IPS-NIHi7 (cell line): Measurements from ENCODE around the gene CALHM3.
"Not testable (repeated sequence)": the region's sequence is repeated elsewhere in the genome, so short reads cannot be mapped to it uniquely, and the experiment has no call there.

ENCODE experiments used
- DNase-seq: peaks from one replicate; pipeline ENCODE4 v3.0.0; 2012; ENCODE audit warnings: mixed read lengths; ENCODE audit errors: extremely low spot score

CALHM3 gene

GRCh38 chr10:103479135-103479534 lies at the start of gene CALHM3:
Gene CALHM3, minus strand, starts transcription at chr10:103479240. Its CDS starts 208 bp downstream, at chr10:103479032.
- no peak for DNase-seq

GRCh38 chr10:103528549-103528948 lies 49.5 kb upstream of the CALHM3 start:
- no peak for DNase-seq

- DNase-seq: peak; percentile 9
These were observed 48.4 kb upstream of the CALHM3 start for GRCh38 chr10:103527476-103527875.

- DNase-seq: no peak
These were observed 46.9 kb upstream of the CALHM3 start for GRCh38 chr10:103525901-103526300.

GRCh38 chr10:103523683-103524082 lies 44.6 kb upstream of the CALHM3 start:
- no peak for DNase-seq

GRCh38 chr10:103522006-103522405 lies 43.0 kb upstream of the CALHM3 start:
- DNase-seq: not testable (repeated sequence)

DNA sequence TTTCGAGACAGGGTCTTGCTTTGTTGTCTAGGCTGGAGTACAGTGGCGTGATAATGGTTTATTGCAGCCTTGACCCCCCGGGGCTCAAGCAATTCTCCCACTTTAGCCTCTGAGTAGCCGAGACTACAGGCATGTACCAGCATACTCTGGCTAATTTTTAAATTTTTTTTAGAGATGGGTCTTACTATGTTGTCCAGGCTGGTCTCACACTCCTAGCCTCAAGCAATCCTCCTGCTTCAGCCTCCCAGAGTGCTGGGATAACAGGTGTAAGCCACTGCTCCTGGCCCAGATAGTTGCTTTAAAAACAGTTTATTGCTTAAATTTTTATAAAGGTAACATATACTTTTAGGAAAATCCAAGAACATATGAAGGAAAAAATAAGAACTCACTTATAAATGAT lies 40.8 kb upstream of the CALHM3 start:
- DNase-seq: no peak

- DNase-seq: no peak
These were observed 38.4 kb upstream of the CALHM3 start for GRCh38 chr10:103517234-103518085.

- DNase-seq: no peak
These were observed 35.2 kb upstream of the CALHM3 start for GRCh38 chr10:103514244-103514643.

DNA sequence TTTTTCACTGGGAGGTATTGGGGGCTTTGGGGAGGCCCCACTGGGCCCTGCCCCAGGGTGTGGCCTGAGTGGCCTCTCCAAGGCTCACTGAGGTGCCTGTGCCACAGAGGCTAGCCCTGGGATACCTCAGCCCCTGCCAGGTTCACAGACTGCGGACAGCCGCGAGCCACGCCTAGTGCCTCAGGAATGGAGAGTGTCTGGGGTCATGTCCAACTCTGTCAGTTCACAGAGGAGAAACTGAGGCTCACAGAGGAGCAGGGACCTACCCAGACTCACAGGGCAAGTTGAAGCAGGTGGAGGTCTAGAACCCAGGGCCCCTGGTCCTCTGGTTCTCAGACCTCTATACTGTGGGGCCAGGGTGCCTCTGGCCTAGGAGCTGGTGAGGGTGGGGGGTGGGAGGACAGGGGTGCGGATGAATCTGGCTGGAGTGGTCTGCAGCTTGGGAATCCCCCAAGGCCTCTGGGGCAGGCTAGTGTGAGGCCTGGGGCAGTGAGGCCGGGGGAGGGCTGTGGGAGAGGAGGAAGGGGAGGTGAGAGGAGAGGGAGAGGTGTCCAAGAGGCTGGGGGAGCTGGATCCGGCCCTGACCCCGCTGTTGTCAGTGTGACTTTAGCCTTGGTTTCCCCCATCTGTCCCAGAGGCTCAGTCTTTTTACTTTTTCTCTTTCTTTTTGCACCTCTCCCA lies 34.5 kb upstream of the CALHM3 start:
- no peak for DNase-seq

DNA sequence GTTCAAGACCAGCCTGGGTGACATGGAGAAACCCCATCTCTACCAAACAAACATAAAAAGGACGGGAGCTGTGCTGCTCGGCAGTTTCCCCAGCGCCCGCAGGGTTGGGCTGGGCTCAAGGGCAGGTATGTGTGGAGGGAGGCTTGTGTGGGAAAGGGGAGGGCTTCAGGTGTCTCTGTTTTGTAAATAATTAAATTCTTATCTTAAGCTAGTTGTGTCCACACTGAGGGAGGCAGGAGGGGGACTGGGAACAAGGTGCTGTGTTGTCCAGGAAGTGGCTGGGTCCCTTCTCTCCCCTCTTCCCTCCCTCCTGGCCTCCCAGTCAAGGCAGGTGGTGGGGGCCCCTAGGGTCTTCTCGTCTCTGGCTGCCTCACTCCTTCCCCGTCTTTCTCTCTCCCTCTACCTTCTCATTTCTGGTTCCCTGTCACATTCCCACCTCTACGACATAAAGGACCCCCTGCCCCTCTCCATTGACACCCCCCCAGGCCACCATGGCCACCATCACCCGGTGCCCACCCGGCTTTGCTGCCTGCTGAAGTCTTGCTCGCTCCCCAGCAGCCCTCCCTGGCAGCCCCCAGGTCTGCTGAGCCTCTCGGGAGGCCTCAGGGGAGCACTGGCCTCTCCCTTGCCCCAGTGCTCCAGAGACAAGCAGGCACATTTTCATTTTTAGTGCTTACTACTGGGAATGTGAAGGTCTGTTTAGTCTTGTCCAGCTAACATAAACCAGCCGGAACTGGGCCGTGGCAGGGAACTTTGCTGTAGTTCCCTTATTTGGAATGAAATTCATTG lies 33.7 kb upstream of the CALHM3 start:
- peak; percentile 35 for DNase-seq

DNA sequence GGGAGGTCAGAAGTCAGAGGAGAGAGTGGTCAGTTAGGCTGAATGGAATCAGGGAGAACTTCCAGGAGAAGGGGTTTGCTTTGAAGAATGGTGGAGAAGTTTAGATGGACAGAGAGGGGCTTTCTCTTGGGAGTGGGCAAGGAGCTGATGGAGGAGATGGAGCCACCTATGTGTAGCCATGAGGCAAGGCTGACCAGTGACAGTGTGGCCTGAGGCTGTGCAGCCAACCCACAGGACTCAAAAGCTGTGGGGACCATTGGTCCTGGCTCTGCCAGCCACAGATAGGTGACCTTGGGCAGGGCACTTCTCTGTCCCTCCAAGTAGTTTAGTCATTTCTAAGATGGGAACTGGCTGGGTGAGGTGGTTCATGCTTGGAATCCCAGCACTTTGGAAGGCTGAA lies 33.1 kb upstream of the CALHM3 start:
- no peak for DNase-seq

DNA sequence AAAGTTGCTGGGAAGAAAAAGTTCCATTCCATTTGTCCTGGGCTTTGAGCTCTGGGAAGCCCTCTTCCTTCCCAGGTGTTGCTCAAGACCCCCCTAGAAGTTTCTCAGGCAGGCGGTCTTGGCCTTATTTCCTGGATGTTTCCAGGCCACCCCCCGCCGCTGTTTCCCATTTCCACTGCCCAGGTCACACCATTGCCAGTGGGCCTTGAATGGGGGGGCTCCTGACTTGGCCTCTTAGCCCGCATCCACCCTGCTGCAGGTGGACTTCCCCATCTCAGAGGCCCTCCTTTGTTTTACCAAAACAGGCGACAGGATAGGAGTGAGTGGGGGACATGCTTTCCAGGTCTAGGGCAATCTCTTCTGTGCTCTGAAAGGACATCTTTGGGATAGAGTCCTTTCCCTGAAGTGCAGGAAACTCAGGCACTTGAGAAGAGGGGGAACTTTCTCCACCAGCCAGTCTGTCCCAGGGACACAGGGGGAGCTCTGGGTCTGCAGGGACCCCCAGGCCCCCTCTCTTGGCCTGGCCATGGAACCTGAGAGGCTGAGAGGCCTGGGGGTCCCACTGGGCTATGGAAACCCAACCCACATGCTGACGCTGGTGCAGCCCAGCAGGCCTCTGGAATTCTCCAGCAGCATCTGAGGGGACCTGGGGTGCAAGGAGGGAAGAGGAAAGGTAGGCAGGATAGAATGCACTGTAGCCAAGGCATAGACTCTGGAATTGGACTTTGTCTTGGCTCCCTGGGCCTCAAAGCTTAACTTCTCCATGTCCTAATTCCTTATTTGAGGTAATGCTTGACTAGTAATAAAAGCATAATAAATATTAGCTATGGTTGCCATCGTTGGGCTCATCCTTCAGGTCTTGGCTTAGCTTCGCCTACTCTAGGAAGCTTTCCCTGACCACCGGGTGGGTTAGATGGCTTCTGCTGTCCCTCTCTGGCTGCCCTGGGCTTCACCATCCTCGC lies 32.0 kb upstream of the CALHM3 start:
- no peak for DNase-seq

DNA sequence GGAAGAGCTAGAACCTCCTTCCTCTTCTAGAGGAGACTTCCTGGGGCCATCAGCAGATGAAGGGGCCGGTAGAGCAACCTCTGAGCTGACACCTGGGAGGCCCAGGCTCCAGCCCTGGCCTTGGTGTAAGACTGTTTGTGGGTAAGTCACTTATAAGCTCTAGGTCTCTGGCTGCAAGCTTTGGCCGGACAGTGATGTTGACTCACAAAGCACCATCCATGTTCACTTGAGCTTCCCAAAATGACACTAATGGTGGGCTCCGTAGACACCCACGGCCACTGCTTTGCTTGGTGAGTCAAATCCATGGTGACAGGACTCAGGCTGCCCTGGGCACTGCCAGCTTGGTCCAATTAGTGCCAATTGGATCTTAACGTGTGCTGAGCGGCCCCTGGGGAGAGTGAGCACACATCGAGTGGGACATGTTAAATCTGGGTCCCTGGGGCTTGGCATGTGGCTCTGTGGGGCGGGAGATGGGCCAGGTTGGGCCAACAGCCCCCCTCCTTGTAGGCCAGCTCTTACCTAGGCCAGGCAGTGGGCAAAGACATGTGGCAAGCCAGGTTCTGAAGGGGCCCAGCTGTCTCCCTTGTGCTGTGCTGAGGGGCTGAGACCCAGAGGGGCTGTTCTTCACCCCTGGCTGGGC lies 31.1 kb upstream of the CALHM3 start:
- DNase-seq: no peak

GRCh38 chr10:103507235-103508191 lies 28.5 kb upstream of the CALHM3 start:
- DNase-seq: peak; percentile 26

DNA sequence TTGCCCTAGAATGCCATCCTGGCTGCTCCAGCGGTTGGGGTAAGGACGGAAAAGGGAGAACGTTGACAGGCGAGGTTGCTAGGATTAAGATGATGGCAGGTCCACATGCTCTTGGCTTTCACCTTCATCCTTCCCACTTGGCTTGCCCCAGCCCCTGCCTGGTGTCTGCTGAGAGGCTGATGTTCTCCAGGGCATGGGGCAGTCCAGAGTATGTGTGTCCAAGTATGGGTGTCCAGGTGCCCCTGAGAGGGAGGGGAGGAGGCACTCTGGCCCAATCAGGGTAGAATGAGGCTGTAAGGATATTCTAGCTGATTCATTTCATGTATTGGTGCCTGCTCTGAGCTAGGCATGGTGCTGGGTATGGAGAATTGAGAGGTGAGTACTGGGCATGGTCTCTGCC lies 27.0 kb upstream of the CALHM3 start:
- no peak for DNase-seq

DNA sequence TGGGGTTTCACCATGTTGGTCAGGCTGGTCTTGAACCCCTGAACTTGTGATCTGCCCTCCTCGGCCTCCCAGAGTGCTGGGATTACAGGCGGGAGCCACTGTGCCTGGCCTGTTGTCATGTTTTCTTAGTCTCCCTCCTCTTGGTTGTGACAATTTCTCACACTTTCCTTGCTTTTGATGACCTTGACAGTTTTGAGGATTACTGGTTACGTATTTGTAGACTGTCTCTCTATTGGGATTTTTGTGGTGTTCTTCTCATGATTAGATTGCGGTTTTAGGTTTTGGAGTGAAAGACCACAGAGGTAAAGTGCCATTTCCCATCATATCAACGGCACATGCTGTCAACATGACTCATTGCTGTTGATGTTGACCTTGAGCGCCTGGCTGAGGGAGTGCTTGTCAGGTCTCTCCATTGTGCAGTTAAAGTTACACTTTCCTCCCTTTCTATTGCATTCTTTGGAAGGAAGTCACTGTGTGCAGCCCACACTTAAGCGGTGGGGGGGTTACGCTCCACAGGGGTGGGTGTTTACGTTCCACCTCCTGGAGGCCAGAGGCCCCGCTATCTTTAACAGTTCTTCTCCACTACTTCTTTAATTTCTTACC lies 25.2 kb upstream of the CALHM3 start:
- peak; percentile 43 for DNase-seq

DNA sequence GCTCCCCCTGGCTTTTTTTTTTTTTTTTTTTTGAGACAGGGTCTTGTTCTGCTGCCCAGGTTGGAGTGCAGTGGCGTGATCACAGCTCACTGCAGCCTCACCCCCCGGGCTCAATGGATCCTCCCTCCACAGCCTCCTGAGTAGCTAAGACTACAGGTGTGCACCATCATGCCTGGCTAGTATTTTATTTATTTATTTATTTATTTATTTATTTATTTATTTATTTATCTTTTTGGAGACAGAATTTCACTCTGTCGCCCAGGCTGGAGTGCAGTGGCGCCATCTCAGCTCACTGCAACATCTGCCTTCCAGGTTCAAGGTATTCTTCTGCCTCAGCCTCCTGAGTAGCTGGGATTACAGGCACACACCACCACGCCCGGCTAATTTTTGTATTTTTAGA lies 24.7 kb upstream of the CALHM3 start:
- not testable (repeated sequence) for DNase-seq
